ENCODE measurements around the gene ZNF688.
"Not testable (repeated sequence)": the region's sequence is repeated elsewhere in the genome, so short reads cannot be mapped to it uniquely, and the experiment has no call there.

Gene ZNF688

GRCh38 chr16:30557707-30557956 is 13.9 kb downstream of the ZNF688 start:
- no peak for DNase-seq (ENCODE audit: low read depth in 2 of 2)

GRCh38 chr16:30556125-30556473 is 15.4 kb downstream of the ZNF688 start:
- DNase-seq (ENCODE audit: low read depth in 2 of 2), result no peak

- no peak for DNase-seq (ENCODE audit: low read depth in 2 of 2)
These were observed 16.0 kb downstream of the ZNF688 start for GRCh38 chr16:30555315-30556124.

- no peak for DNase-seq (ENCODE audit: low read depth in 2 of 2)
These were observed 16.8 kb downstream of the ZNF688 start for GRCh38 chr16:30554557-30555314.

- no peak for DNase-seq (ENCODE audit: low read depth in 2 of 2)
These were observed 18.1 kb downstream of the ZNF688 start for GRCh38 chr16:30553393-30553899.

- DNase-seq (ENCODE audit: low read depth in 2 of 2), result no peak
These were observed 18.6 kb downstream of the ZNF688 start for GRCh38 chr16:30552956-30553355.

GRCh38 chr16:30551781-30552180 is 19.7 kb downstream of the ZNF688 start:
- peak; percentile 26 to 37 for DNase-seq (ENCODE audit: low read depth in 2 of 2)

- DNase-seq (ENCODE audit: low read depth in 2 of 2), result no peak
These were observed 22.9 kb downstream of the ZNF688 start for GRCh38 chr16:30548416-30549253.

- DNase-seq (ENCODE audit: low read depth in 2 of 2), result no peak
These were observed 25.4 kb downstream of the ZNF688 start for GRCh38 chr16:30546115-30546514.

- no peak for DNase-seq (ENCODE audit: low read depth in 2 of 2)
These were observed 28.4 kb downstream of the ZNF688 start for GRCh38 chr16:30543067-30543466.

GRCh38 chr16:30541502-30542329 is 29.8 kb downstream of the ZNF688 start:
- DNase-seq (ENCODE audit: low read depth in 2 of 2), result no peak

- DNase-seq (ENCODE audit: low read depth in 2 of 2), result not testable (repeated sequence)
These were observed 30.5 kb downstream of the ZNF688 start for GRCh38 chr16:30540916-30541464.

- not testable (repeated sequence) for DNase-seq (ENCODE audit: low read depth in 2 of 2)
These were observed 31.5 kb downstream of the ZNF688 start for GRCh38 chr16:30539986-30540526.

- no peak for DNase-seq (ENCODE audit: low read depth in 2 of 2)
These were observed 32.2 kb downstream of the ZNF688 start for GRCh38 chr16:30539000-30539964.

- DNase-seq (ENCODE audit: low read depth in 2 of 2), result not testable (repeated sequence)
These were observed 35.0 kb downstream of the ZNF688 start for GRCh38 chr16:30536391-30537024.

GRCh38 chr16:30535777-30536190 is 35.7 kb downstream of the ZNF688 start:
- peak; percentile 37 to 44 for DNase-seq (ENCODE audit: low read depth in 2 of 2)

- peak in 1 of 2 donors; percentile 19 for DNase-seq (ENCODE audit: low read depth in 2 of 2)
These were observed 36.3 kb downstream of the ZNF688 start for GRCh38 chr16:30535106-30535776.

GRCh38 chr16:30534368-30535105 is 37.0 kb downstream of the ZNF688 start, which contains the start of gene ZNF747:
TSS of gene ZNF747 (minus strand) at chr16:30534858. CDS start at chr16:30534679, 179 bp downstream.
- peak; percentile 85 to 88 for DNase-seq (ENCODE audit: low read depth in 2 of 2)
